ENCODE data around the gene EPN3. TPM values are rescaled to one million over a fixed set of nuclear protein-coding genes. Genes with fewer than 3 reads are reported as not detected.

The EPN3 gene
- total RNA-seq, 1 donor from 2014 or later: not detected

DNA sequence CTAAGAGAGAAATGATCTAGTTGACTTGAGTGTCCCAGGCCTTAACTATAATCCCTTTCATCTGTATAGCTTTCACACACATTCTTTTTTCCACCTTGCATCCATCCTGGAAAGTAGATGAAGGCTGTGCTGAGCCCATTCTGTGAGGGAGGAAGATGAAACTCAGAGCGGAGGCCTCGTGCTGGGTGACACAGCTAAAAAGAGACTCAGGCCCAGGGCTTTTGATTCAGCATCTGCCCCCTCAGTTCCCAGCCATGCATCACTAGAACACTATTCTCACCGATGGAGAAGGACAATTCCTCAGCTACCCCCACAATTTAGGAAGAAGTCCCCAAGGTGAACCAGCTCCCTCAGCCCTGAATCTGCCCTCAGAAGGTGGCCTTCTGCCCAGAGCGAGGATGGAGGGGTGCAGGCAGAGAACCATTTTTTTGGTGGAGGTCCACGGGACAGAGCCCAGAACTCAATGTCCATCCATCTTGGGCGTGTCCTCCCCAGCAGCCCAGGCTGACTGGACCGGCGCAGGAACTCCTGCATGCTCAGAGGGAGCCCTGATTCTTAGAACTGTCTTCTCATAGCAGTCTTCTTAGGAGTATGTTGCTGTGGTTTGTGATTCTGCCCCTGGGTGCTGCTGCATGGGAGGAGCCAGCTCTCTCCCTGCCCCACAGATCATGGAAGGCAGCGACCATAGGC, 30.1 kb upstream of the EPN3 start:
- H3K4me1 Mint-ChIP-seq (ENCODE audit: low read depth): peaks cover 3% of the 10 kb centered on the region
- no peaks in the 10 kb centered on the region for H3K27me3 Mint-ChIP-seq (ENCODE audit: low read depth)
- TF ChIP-seq, protein P1, sequence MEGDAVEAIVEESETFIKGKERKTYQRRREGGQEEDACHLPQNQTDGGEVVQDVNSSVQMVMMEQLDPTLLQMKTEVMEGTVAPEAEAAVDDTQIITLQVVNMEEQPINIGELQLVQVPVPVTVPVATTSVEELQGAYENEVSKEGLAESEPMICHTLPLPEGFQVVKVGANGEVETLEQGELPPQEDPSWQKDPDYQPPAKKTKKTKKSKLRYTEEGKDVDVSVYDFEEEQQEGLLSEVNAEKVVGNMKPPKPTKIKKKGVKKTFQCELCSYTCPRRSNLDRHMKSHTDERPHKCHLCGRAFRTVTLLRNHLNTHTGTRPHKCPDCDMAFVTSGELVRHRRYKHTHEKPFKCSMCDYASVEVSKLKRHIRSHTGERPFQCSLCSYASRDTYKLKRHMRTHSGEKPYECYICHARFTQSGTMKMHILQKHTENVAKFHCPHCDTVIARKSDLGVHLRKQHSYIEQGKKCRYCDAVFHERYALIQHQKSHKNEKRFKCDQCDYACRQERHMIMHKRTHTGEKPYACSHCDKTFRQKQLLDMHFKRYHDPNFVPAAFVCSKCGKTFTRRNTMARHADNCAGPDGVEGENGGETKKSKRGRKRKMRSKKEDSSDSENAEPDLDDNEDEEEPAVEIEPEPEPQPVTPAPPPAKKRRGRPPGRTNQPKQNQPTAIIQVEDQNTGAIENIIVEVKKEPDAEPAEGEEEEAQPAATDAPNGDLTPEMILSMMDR (IDR thresholded peaks at IDR 0.05): no peak
- H3K4me3 Mint-ChIP-seq (ENCODE audit: unreplicated experiment): no peak overlapping the region
- peak; percentile 38 for DNase-seq (ENCODE audit: low spot score)
- no peak overlapping the region for H3K27ac Mint-ChIP-seq (ENCODE audit: unreplicated experiment)
- H3K36me3 Mint-ChIP-seq (ENCODE audit: low read depth): no peaks in the 10 kb centered on the region
- no peaks in the 10 kb centered on the region for H3K9me3 Mint-ChIP-seq (ENCODE audit: low read depth)

DNA sequence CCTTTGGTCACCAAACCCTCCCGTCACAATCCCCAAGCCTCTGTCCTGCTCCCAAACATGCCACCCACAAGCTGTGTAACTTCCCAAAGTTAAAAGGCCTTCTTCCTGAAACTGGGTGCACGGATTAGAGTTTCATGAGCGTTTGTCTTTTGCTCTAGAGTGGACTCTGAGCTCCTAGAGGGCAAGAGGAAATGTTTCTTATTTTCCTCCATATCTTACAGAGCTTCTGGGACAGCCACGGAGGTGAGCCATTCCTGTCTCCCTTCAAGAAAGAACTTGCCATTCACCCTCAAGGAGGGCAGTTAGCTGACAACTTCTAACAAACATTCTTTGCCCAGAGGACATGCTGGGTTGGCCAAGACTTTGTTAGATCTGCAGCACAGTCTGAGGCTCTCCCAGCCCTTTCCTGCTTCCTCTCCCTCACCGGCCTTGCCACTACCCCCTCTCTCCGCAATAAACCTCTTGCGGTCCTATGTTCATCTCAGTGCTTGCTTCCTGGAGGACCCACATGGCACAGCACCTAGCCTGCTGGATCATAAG, 26.9 kb upstream of the EPN3 start:
- Mint-ChIP-seq H3K27me3 (ENCODE audit: low read depth) (no peaks in the 10 kb centered on the region), H3K27ac (ENCODE audit: unreplicated experiment) (no peak overlapping the region), H3K4me3 (ENCODE audit: unreplicated experiment) (no peak overlapping the region), H3K4me1 (ENCODE audit: low read depth) (peaks cover 16% of the 10 kb centered on the region), H3K9me3 (ENCODE audit: low read depth) (no peaks in the 10 kb centered on the region), H3K36me3 (ENCODE audit: low read depth) (no peaks in the 10 kb centered on the region)
- TF ChIP-seq, protein P1 (IDR thresholded peaks at IDR 0.05): no peak
- no peak for DNase-seq (ENCODE audit: low spot score)

DNA sequence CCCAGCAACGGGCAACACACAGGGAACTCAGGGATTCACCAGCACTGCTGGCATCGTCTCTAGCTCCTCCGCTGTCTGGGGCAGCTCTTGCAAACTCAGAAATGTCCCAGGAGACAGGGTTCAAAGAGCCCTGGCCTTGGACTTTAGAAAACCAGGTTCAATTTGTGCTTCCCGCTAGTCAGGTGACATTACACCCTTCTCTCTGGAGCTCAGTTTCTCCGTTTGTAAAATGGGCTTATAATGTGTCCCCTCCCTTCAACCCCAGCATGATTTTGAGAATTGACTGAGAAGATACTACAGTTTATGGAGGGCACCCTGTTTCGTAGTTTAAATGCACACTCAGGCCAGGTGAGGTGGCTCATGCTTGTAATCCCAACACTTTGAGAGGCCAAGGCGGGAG, 26.2 kb upstream of the EPN3 start:
- H3K4me3 Mint-ChIP-seq (ENCODE audit: unreplicated experiment): no peak overlapping the region
- peaks cover 22% of the 10 kb centered on the region for H3K4me1 Mint-ChIP-seq (ENCODE audit: low read depth)
- no peaks in the 10 kb centered on the region for H3K36me3 Mint-ChIP-seq (ENCODE audit: low read depth)
- H3K9me3 Mint-ChIP-seq (ENCODE audit: low read depth): no peaks in the 10 kb centered on the region
- no peaks in the 10 kb centered on the region for H3K27me3 Mint-ChIP-seq (ENCODE audit: low read depth)
- TF ChIP-seq, protein P1 (IDR thresholded peaks at IDR 0.05): no peak
- no peak overlapping the region for H3K27ac Mint-ChIP-seq (ENCODE audit: unreplicated experiment)
- no peak for DNase-seq (ENCODE audit: low spot score)

DNA sequence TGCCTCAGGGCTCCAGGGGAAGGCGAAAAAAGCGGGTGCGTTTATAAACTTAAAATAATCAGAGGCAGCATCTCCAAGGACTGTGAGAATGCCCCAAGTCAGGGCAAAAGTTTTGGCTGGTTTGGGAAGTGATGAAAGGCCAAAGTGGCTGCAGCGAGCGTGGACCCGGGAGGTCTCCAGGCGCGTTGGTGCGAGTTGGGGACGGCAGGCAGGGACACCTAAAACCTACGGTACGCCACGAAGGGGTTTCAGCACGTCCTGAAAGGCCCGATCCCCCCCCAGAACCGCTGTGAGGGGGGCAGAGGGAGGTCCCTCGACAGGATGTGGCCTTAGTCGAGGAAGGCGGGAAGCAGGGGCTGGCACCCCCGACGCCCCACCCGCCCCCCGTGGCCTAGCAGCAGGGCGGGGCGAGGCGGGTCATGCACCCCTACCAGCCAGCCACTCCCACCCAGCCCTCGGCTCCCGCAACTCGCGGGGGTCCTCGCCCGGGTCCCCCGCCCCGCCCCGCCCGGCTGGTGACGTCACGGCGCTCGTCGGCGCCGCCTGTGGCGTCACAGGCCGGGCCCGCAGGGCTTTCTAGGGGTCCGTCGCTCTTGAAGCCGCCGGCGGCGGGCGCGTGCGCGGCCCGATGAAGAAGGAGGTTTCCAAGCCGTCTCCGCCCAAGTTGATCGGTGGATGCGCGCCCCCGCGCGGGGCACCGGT, 24.5 kb upstream of the EPN3 start, which contains the start of gene MYCBPAP:
TSS of gene MYCBPAP (plus strand) at position 569 of the 702 bp plus-strand sequence. CDS start 236 bp downstream, outside the sequence.
- Mint-ChIP-seq H3K9me3 (ENCODE audit: low read depth) (no peaks in the 10 kb centered on the region), H3K27me3 (ENCODE audit: low read depth) (no peaks in the 10 kb centered on the region), H3K4me1 (ENCODE audit: low read depth) (peaks cover 28% of the 10 kb centered on the region), H3K27ac (ENCODE audit: unreplicated experiment) (peak within 1 kb of the TSS; percentile 76), H3K4me3 (ENCODE audit: unreplicated experiment) (peak within 1 kb of the TSS; percentile 73), H3K36me3 (ENCODE audit: low read depth) (no peaks in the 10 kb centered on the region)
- DNase-seq (ENCODE audit: low spot score): peak; percentile 78
- TF ChIP-seq, protein P1 (IDR thresholded peaks at IDR 0.05): peak; percentile 64

Measured in chondrocyte (in vitro differentiated cells).